HL-60 (cell line): ENCODE data around the gene KRT2.

Source experiments
- DNase-seq, 2 experiments: peaks; one replicate each; pipeline ENCODE4 v3.0.0-alpha.2; 2010 to 2020; ENCODE audit warnings: low read depth in 1 of 2, low spot score in 1 of 2
- H3K27ac ChIP-seq: fragments of 250-450 bp; sonication (Bioruptor Pico); replicated peaks from 2 replicates; pipeline ENCODE4 v1.5.1; 2020; ENCODE audit warnings: mild to moderate bottlenecking, moderate library complexity
- H3K27me3 ChIP-seq: fragments of 250-450 bp; sonication (Bioruptor Pico); 2 replicates; pipeline ENCODE4 v1.5.1; 2021; ENCODE audit warnings: mild to moderate bottlenecking, moderate library complexity; ENCODE audit not compliant: insufficient read depth, poor library complexity, severe bottlenecking
- H3K4me3 ChIP-seq: replicated peaks from 2 replicates; pipeline ENCODE4 v1.5.1; 2011; ENCODE audit warnings: mild to moderate bottlenecking, control low read depth, low read length; ENCODE audit not compliant: insufficient read depth
- GABPA ChIP-seq: IDR thresholded peaks from 2 replicates; pipeline ENCODE4 v1.6.1; 2012; ENCODE audit warnings: low read depth
- POLR2AphosphoS5 ChIP-seq: IDR thresholded peaks from 2 replicates; pipeline ENCODE4 v1.6.1; 2012; ENCODE audit warnings: low read depth
- SPI1 ChIP-seq: IDR thresholded peaks from 2 replicates; pipeline ENCODE4 v1.6.1; 2012; ENCODE audit warnings: low read depth, mild to moderate bottlenecking, borderline replicate concordance
- TF ChIP-seq, protein P1 (sequence below): IDR thresholded peaks from one replicate; pipeline ENCODE4 v1.5.1; 2011; ENCODE audit warnings: low read length, control low read depth, inconsistent platforms; ENCODE audit not compliant: insufficient read depth
- TF ChIP-seq, protein P2 (sequence below): IDR thresholded peaks from 2 replicates; pipeline ENCODE4 v1.6.1; 2012; ENCODE audit warnings: low read depth; ENCODE audit not compliant: insufficient replicate concordance

Gene KRT2

DNA sequence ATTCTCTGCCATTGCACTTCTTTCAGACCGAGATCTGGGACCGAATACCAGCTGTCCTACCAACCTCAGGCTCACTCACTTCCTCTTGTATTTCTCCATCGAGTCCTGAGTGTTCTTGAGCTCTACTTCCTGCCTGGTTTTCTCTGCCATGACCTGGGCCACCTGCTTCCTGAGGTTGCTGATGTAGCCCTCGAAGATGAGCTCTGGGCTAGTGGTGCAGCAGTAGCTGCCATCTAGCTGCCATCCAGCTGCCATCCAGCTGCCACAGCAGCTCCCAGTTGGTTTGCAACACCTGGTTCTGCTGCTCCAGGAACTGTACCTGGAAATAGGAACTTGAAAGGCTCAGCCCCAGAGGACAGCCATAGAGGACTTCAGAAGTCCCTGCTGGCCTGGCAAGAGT is 18.6 kb downstream of the KRT2 start:
- Histone ChIP-seq H3K27ac (no peak overlapping the region), H3K27me3 (no peaks in the 10 kb centered on the region), H3K4me3 (no peak overlapping the region)
- TF ChIP-seq GABPA (no peak), SPI1 (peak; percentile 81; the same call in 1 of the 2 replicates), POLR2AphosphoS5 (peak; percentile 77)
- TF ChIP-seq, protein P1, sequence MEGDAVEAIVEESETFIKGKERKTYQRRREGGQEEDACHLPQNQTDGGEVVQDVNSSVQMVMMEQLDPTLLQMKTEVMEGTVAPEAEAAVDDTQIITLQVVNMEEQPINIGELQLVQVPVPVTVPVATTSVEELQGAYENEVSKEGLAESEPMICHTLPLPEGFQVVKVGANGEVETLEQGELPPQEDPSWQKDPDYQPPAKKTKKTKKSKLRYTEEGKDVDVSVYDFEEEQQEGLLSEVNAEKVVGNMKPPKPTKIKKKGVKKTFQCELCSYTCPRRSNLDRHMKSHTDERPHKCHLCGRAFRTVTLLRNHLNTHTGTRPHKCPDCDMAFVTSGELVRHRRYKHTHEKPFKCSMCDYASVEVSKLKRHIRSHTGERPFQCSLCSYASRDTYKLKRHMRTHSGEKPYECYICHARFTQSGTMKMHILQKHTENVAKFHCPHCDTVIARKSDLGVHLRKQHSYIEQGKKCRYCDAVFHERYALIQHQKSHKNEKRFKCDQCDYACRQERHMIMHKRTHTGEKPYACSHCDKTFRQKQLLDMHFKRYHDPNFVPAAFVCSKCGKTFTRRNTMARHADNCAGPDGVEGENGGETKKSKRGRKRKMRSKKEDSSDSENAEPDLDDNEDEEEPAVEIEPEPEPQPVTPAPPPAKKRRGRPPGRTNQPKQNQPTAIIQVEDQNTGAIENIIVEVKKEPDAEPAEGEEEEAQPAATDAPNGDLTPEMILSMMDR = no peak
- TF ChIP-seq, protein P2, sequence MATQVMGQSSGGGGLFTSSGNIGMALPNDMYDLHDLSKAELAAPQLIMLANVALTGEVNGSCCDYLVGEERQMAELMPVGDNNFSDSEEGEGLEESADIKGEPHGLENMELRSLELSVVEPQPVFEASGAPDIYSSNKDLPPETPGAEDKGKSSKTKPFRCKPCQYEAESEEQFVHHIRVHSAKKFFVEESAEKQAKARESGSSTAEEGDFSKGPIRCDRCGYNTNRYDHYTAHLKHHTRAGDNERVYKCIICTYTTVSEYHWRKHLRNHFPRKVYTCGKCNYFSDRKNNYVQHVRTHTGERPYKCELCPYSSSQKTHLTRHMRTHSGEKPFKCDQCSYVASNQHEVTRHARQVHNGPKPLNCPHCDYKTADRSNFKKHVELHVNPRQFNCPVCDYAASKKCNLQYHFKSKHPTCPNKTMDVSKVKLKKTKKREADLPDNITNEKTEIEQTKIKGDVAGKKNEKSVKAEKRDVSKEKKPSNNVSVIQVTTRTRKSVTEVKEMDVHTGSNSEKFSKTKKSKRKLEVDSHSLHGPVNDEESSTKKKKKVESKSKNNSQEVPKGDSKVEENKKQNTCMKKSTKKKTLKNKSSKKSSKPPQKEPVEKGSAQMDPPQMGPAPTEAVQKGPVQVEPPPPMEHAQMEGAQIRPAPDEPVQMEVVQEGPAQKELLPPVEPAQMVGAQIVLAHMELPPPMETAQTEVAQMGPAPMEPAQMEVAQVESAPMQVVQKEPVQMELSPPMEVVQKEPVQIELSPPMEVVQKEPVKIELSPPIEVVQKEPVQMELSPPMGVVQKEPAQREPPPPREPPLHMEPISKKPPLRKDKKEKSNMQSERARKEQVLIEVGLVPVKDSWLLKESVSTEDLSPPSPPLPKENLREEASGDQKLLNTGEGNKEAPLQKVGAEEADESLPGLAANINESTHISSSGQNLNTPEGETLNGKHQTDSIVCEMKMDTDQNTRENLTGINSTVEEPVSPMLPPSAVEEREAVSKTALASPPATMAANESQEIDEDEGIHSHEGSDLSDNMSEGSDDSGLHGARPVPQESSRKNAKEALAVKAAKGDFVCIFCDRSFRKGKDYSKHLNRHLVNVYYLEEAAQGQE = no peak
- DNase-seq = peak in 1 of 2 experiments; percentile 59

DNA sequence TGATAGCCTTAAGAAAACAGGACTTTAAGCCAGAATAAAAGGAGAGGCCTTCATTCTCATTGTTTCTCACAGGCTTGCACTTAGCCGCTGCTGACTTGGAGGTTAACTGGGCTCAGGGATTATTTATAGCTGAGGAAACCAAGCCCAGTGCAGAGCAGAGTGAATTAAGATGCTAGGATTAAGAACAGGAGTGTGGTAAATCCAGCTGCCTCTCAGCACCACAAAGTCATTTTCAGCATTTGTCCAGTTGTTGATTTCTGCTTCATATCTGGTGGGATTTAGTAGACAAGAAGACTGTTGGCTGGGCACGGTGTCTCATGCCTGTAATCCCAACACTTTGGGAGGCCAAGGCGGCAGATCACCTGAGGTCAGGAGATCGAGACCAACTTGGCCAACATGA is 19.4 kb downstream of the KRT2 start:
- TF ChIP-seq, protein P1 = no peak
- TF ChIP-seq SPI1 (no peak), POLR2AphosphoS5 (no peak), GABPA (no peak)
- TF ChIP-seq, protein P2 = no peak
- no peak for DNase-seq
- Histone ChIP-seq H3K4me3 (no peak overlapping the region), H3K27ac (no peak overlapping the region), H3K27me3 (no peaks in the 10 kb centered on the region)

DNA sequence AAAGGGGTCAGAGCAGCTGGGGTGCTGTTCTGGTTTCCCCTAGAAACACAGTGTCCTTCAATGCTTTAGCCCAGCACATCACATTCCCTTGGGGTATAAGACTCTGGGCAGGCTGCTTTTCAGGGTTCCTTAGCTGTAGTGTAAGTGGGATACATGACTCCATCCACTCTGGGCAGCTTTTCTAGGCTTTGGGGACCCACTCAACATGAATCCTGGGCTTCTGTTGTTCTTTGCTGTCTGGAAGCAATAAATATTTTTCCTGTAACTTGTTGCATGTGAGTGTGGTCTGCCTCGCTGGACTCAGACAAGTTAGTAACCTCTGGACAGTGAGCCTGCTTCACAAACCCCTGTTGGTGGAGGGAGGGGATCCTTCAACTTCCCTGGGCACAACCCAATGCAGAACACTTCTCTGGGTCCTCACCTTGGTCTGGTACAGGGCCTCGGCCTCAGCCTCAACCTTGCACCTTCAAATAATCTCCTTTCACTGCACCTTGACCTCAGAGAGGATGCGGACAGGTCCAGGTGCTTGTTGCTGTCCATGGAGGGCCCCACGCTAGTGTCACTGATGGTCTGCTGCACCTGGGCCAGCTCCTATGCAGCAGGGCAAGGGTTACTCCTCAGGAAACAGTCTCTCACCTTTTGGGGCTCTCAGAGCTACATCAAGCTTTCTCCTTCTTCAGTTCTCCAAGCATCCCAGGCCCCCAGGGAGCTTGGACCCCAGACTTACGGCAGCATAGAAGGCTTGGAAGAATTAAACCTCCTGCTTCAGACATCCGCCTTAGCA is 20.1 kb downstream of the KRT2 start:
- H3K27ac ChIP-seq = no peak overlapping the region
- DNase-seq = no peak
- TF ChIP-seq, protein P2 = no peak
- TF ChIP-seq, protein P1 = no peak
- no peak for TF ChIP-seq POLR2AphosphoS5
- TF ChIP-seq SPI1 = no peak
- no peak for TF ChIP-seq GABPA
- no peaks in the 10 kb centered on the region for H3K27me3 ChIP-seq
- H3K4me3 ChIP-seq = no peak overlapping the region
